Right cardiac atrium (tissue), 5 donors: ENCODE data around the gene TMPRSS5. TPM values are rescaled to one million over a fixed set of nuclear protein-coding genes. Genes with fewer than 3 reads are reported as not detected.
"Not testable (repeated sequence)": the region's sequence is repeated elsewhere in the genome, so short reads cannot be mapped to it uniquely, and the experiment has no call there.

ENCODE experiments used
- ATAC-seq, 2 donors: fragments of 200-7000 bp; cut with Tn5 transposase; one replicate each; pipeline versions ENCODE4 v1.8.0 to v1.9.1; 2020; ENCODE audit warnings: moderate library complexity in 2 of 2, mild to moderate bottlenecking in 1 of 2
- DNase-seq, 3 donors: peaks; one replicate each; pipeline ENCODE4 v3.0.0-alpha.2; 2020
- H3K27ac ChIP-seq: one replicate; pipeline ENCODE4 v1.5.1; 2013; ENCODE audit warnings: mild to moderate bottlenecking, low read length, control low read depth, moderate library complexity
- H3K27me3 ChIP-seq: one replicate; pipeline ENCODE4 v1.6.1; 2013; ENCODE audit not compliant: control insufficient read depth, insufficient read depth
- H3K4me1 ChIP-seq: one replicate; pipeline ENCODE4 v1.6.1; 2013; ENCODE audit warnings: low read length; ENCODE audit not compliant: control insufficient read depth, insufficient read depth
- H3K4me3 ChIP-seq: one replicate; pipeline ENCODE4 v1.5.1; 2013; ENCODE audit warnings: low read length, control low read depth
- H3K9me3 ChIP-seq: one replicate; pipeline ENCODE4 v1.6.1; 2013; ENCODE audit warnings: low read length; ENCODE audit not compliant: control insufficient read depth
- WGBS: extraction: QIAGEN DNeasy Blood & Tissue Kit; methylation state at CpG from one replicate; pipeline ENCODE4 v1.1.7; 2013; 5-methylcytosine and 5-hydroxymethylcytosine counted together
- intact Hi-C, 4 donors: fragments of 100-400 bp; cut with DNase I; formaldehyde crosslinking; loops; one replicate each; pipeline versions ENCODE4 v1.11.0 to v1.14.0; 2022 to 2023
- polyA plus RNA-seq: library from polyadenylated mRNA; stranded (reverse); fragments of 200-250 nt; gene quantifications from one replicate; pipeline ENCODE4 v1.2.3, GENCODE V29; 2013
- total RNA-seq, 4 donors: library from RNA; stranded (reverse); fragmentation: NEBNext Ultra II Directional; extraction: Animal tissue kit (Norgen Biotek cat#: 25700); gene quantifications; one replicate each; pipeline ENCODE4 v1.2.1, GENCODE V29; 2021
- donor health status: healthy with polysubstance abuse.
- donor health status: DM: no; HTN: yes; CAD: no.
- donor health status: DM: no; HTN: no; CAD: no.
- donor health status: DM: no; HTN: yes; CAD: no; lungs with severe emphysema.
- donor health status: DM: yes; HTN: yes; CAD: no.

The TMPRSS5 gene
- total and polyA plus RNA-seq, 5 donors, result 0.17 to 1.6 (median 0.53) TPM

DNA sequence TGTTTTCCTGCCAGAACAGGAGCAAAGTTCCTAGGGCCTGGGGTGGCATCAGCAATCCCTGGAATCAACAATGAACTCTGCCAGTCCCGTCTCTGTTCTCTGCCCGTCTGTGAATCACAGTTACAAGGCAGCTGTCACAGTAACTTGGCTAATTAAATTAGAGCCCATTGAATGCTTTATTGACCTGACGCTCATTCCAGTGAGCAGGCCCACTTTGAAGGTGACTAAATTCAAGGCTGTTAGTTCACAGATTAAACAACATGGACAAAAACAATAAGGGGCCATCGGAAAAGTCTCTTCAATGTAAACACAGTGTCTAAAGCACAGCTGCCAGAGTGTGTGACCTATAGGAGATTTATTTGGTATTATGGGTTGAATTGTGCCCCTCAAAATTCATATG lies 17.7 kb upstream of the TMPRSS5 start:
- Histone ChIP-seq H3K4me1 (no peaks in the 10 kb centered on the region), H3K27ac (no peak overlapping the region), H3K27me3 (no peaks in the 10 kb centered on the region), H3K4me3 (no peak overlapping the region), H3K9me3 (no peaks in the 10 kb centered on the region)
- DNase-seq (no peak), ATAC-seq (no peak)
- intact Hi-C loops, result loop anchor here in 1 of 4 donors (10.0 kb wide), 1 partner anchor 179 kb away; no protein-coding TSS in a partner anchor
- WGBS, result 87% methylated on average over 4 of the region's 4 CpGs

DNA sequence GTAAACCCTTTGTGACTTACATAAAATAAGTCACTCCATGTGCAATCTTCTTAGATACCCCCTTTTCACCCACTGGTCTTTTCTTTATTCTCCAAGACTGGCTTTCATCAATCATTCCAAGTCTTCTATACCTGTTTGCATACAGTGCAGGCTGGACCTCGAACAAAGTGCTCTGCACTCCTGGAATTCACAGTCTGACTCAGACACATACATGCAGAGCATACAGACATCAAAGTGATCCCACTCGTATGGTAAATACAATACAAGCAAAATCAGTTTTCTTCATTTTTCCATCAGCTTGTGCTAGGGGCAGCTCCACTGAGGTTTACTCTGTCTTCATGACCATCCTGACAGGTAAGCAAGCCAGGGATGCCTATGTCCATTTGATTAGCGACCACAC lies 16.8 kb upstream of the TMPRSS5 start:
- Histone ChIP-seq H3K27ac (peak overlapping the region; percentile 16), H3K4me3 (no peak overlapping the region), H3K9me3 (no peaks in the 10 kb centered on the region), H3K4me1 (no peaks in the 10 kb centered on the region), H3K27me3 (no peaks in the 10 kb centered on the region)
- no peak for DNase-seq
- ATAC-seq, result no peak
- intact Hi-C loops, result loop anchor here in 1 of 4 donors (10.0 kb wide), 1 partner anchor 178 kb away; no protein-coding TSS in a partner anchor
- 93% methylated on average over 3 of the region's 3 CpGs for WGBS

DNA sequence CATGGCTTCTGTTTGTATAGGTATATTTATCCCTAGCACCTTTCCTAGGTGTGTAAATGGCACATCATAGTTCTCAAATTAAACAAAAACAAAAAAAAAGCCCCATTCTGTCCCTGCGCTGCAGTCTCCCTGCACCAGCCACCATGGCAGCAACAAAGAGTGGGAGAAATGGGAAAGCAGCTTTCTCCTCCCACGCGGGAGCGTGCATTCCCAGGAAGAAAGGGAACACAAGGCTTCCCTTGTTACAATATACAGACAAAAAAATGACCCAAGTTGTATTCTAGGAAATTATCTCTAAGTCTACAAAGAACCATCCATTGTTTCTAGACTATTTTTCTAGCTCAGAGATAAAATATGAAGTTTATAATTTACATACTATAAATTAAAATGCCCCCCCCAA lies 16.1 kb upstream of the TMPRSS5 start:
- H3K4me1 ChIP-seq, result no peaks in the 10 kb centered on the region
- H3K9me3 ChIP-seq, result no peaks in the 10 kb centered on the region
- no peaks in the 10 kb centered on the region for H3K27me3 ChIP-seq
- intact Hi-C loops, result loop anchor here in 1 of 4 donors (10.0 kb wide), 1 partner anchor 177 kb away; no protein-coding TSS in a partner anchor
- DNase-seq (peak in 1 of 3 donors; percentile 38), ATAC-seq (no peak)
- H3K27ac ChIP-seq, result no peak overlapping the region
- no peak overlapping the region for H3K4me3 ChIP-seq
- 59% methylated on average over 4 of the region's 4 CpGs for WGBS

DNA sequence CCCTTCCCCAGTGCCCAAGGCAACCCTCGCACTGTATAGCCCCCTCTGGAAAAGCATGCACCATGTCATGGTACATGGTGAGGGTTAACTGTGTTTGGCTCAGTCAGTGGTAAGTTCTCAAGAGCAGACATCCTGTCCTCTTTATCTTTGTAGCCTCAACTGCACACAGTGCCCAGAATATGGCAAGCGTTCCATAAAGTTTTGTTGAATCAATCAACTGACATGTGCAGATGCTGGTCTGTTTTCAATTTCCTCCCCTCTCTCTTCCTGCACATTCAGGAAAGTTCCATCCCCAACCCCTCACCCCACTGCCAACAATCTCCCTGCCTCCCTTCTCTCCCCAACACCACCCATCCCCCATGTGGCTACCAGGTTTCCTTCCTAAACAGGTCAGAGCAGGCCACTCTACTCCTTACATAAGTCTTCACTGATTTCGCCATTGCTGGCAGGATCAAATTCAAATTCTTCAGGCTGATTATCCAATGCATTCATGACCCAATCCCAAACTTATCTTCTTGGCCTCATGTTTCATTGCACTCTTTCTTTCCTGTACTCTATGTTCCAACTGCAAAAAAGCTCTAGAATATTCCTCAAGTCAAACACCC lies 15.5 kb upstream of the TMPRSS5 start:
- Histone ChIP-seq H3K4me1 (no peaks in the 10 kb centered on the region), H3K4me3 (no peak overlapping the region), H3K27me3 (no peaks in the 10 kb centered on the region), H3K27ac (peak overlapping the region; percentile 24), H3K9me3 (no peaks in the 10 kb centered on the region)
- DNase-seq (peak in 1 of 3 donors; percentile 40), ATAC-seq (peak; percentile 57 to 85)
- intact Hi-C loops, result loop anchor here in 1 of 4 donors (10.0 kb wide), 1 partner anchor 177 kb away; no protein-coding TSS in a partner anchor
- WGBS, result 76% methylated on average over 3 of the region's 3 CpGs

DNA sequence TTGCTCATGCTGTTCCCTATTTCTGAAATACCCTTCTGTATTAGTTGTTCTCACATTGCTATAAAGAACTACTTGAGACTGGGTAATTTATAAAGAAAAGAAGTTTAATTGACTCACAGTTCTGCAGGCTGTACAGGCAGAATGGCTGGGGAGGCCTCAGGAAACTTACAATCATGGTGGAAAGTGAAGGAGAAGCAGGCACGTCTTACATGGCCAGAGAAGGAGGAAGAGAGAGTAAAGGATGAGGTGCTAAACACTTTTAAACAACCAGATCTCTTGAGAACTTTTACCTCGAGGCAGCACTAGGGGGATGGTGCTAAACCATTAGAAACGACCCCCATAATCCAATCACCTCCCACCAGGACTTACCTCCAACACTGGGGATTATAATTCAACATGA lies 14.4 kb upstream of the TMPRSS5 start:
- intact Hi-C loops, result loop anchor here in 1 of 4 donors (10.0 kb wide), 1 partner anchor 176 kb away; no protein-coding TSS in a partner anchor
- H3K9me3 ChIP-seq, H3K27ac ChIP-seq, H3K4me3 ChIP-seq, DNase-seq, H3K4me1 ChIP-seq, ATAC-seq, H3K27me3 ChIP-seq: not testable (repeated sequence)
- WGBS, result 66% methylated on average over 3 of the region's 3 CpGs

DNA sequence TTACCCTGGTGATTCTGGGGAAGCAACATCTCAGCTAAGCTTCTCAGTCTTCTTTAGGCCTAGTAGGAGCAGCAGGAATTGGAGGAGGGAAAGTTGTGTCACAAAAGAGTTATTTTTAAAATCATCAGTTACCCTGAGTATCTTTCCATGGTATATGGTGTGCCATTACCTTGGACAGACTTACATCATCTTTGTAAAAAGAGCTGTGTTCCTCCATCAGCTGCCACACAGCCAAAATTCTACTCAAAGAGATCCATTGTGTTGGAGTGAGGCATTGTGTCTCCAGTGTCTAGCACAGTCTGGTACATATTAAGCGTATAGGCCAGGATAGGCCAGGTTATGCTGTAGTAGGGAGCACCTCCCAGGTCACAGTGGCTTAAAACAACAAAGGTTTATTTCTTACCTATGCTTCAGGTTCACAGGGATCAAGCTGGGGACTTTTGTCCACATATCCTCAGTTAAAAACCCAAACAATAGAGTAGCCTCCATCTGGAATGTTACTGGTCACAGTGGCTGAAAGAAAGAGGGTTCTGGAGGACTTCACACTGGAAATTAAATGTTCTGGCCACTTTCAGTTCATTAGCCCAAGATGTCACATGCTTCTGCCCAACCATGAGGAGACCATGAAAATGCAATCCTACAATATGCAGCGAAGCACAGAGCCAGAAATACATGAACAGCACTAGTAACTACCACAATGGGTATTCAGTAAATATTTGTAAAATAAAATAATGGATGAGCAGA lies 9.9 kb upstream of the TMPRSS5 start:
- Histone ChIP-seq H3K4me1 (no peaks in the 10 kb centered on the region), H3K27me3 (no peaks in the 10 kb centered on the region), H3K4me3 (no peak overlapping the region), H3K27ac (no peak overlapping the region), H3K9me3 (no peaks in the 10 kb centered on the region)
- DNase-seq (no peak), ATAC-seq (no peak)
- over 99% methylated on average over 2 of the region's 2 CpGs for WGBS
- intact Hi-C loops, result no loop called here

DNA sequence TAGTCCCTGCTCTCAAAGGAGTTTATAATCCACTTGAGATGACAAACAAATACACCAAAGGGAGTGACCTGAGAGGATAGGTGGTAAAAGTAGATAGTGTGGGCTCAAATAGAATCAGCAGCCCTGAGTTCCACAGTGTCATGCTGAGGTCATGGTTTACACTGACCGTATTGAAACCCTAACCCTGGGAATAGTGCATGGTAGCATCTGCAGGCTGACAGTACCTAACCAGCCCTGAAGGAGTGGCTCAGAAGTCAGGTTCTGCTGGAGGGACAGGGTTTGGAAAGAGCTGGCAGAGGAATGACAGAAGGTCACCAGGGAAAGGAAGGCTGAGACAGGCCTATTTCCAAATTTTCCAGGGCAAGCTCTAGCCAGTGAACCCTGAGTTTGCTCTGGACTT lies 9.2 kb upstream of the TMPRSS5 start:
- intact Hi-C loops, result no loop called here
- ATAC-seq, result no peak
- WGBS, result 83% methylated on average over 1 of the region's 1 CpG

DNA sequence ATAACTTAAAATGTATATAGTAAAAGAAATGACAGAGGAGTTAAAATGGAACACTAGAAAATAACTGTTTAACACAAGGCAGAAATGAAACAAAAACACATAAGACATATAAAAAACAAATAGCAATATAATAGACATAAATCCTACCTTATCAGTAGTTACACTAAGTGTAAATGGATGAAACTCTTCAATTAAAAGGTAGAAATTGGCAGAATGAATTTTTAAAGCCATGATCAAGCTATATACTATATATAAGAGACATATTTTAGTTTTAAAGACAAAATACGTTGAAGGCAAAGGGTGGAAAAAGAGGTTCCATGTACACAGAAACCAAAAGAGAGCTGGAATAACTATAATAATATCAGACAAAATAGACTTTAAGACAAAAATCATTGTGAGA lies 4.9 kb upstream of the TMPRSS5 start:
- Histone ChIP-seq H3K4me3 (no peak overlapping the region), H3K27me3 (no peaks in the 10 kb centered on the region), H3K27ac (no peak overlapping the region), H3K4me1 (no peaks in the 10 kb centered on the region), H3K9me3 (no peaks in the 10 kb centered on the region)
- DNase-seq (no peak), ATAC-seq (no peak)
- intact Hi-C loops, result no loop called here
- 95% methylated on average over 1 of the region's 1 CpG for WGBS

More for the DNA sequence above, 9.2 kb upstream of the TMPRSS5 start:
- no peak overlapping the region for H3K27ac ChIP-seq
- H3K4me3 ChIP-seq, result no peak overlapping the region
- no peak for DNase-seq
- H3K27me3 ChIP-seq, result no peaks in the 10 kb centered on the region
- H3K9me3 ChIP-seq, result no peaks in the 10 kb centered on the region
- no peaks in the 10 kb centered on the region for H3K4me1 ChIP-seq

DNA sequence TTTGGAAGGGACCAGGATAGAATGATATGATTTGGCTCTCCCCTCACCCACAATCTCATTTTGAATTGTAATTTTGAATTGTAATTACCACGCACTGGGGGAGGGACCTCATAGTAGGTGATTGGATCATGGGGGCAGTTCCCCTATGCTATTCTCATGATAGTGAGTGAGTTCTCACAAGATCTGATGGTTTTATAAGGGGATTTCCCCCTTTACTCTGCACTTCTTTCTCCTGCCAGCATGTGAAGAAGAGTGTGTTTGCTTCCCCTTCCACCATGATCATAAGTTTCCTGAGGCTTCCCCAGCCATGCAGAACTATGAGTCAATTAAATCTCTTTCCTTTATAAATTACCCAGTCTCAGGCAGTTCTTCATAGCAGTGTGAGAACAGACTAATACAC lies 2.6 kb downstream of the TMPRSS5 start:
- H3K9me3 ChIP-seq, H3K4me1 ChIP-seq, H3K27ac ChIP-seq, H3K27me3 ChIP-seq, DNase-seq, H3K4me3 ChIP-seq, ATAC-seq, intact Hi-C loops: not testable (repeated sequence)
- 96% methylated on average over 1 of the region's 1 CpG for WGBS

DNA sequence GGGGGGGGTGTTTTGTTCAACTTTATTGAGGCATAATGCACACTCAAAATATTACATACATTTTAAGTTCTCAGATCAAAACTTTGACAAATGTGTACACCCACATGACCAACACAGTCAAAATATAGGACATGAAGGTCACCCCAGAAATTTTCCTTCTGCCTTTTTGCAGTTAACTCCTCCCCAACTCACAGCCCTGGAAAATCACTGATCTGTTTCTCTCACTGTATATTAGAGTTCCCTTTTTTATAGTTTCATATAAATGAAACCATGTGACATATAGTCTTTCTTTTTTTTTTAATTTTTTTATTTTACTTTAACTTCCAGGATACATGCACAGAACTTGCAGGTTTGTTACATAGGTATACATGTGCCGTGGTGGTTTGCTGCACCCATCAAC lies 4.6 kb downstream of the TMPRSS5 start:
- DNase-seq (no peak), ATAC-seq (no peak)
- intact Hi-C loops, result no loop called here
- Histone ChIP-seq H3K9me3 (no peaks in the 10 kb centered on the region), H3K4me1 (no peaks in the 10 kb centered on the region), H3K27me3 (no peaks in the 10 kb centered on the region), H3K4me3 (no peak overlapping the region), H3K27ac (no peak overlapping the region)
- WGBS, result 100% methylated on average over 1 of the region's 1 CpG

DNA sequence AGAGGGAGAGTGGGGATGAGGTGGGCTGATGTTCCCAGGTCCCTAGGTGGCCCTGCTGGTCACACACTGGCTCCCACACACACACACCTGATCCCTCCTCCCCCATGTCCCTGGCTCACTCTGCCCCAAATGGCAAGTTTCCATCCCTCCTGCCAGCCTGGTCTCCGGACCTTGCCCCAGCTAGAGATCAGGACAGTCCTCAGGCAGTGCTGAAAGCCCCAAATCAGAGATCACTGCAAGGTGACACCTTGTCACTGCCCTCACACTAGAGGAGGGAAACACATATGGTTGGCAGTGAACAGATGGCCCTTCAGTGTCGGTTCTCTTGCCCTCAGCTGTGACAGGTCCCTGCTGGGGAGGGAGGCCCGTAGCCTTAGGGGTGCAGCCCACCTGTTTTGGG lies 7.6 kb downstream of the TMPRSS5 start:
- WGBS, result 49% methylated on average over 3 of the region's 3 CpGs
- ATAC-seq, result no peak
- Histone ChIP-seq H3K4me3 (no peak overlapping the region), H3K27ac (no peak overlapping the region), H3K9me3 (no peaks in the 10 kb centered on the region), H3K27me3 (no peaks in the 10 kb centered on the region), H3K4me1 (no peaks in the 10 kb centered on the region)
- DNase-seq, result no peak
- intact Hi-C loops, result no loop called here
